Smooth muscle cell (in vitro differentiated cells): Measurements from ENCODE around the gene TSHZ2. TPM values are rescaled to one million over a fixed set of nuclear protein-coding genes. Genes with fewer than 3 reads are reported as not detected.

Experiments used
- DNase-seq: peaks from one replicate; lab custom pipeline; 2025; ENCODE audit not compliant: unreplicated experiment; lab: John Stamatoyannopoulos, UW
- H2AFZ ChIP-seq: fragments of 200-600 bp; sonication (generic); 2 replicates; pipeline ENCODE4 v1.6.0; 2016; ENCODE audit warnings: antibody characterized with exemption, low read depth, mild to moderate bottlenecking
- H3F3A ChIP-seq: fragments of 200-600 bp; sonication (generic); 2 replicates; pipeline ENCODE4 v1.6.0; 2017; ENCODE audit warnings: antibody characterized with exemption, low read depth
- H3K27ac ChIP-seq: fragments of 200-600 bp; sonication (generic); 2 replicates; pipeline ENCODE4 v1.5.1; 2016; ENCODE audit warnings: low read depth, mild to moderate bottlenecking
- H3K27me3 ChIP-seq: fragments of 200-600 bp; sonication (generic); 2 replicates; pipeline ENCODE4 v1.6.1; 2016; ENCODE audit warnings: low read depth, mild to moderate bottlenecking
- H3K36me3 ChIP-seq: fragments of 200-600 bp; sonication (generic); 2 replicates; pipeline ENCODE4 v1.5.1; 2016; ENCODE audit warnings: low read depth
- H3K4me1 ChIP-seq: fragments of 200-600 bp; sonication (generic); 2 replicates; pipeline ENCODE4 v1.5.1; 2016; ENCODE audit warnings: low read depth
- H3K4me2 ChIP-seq: fragments of 200-600 bp; sonication (generic); 2 replicates; pipeline ENCODE4 v1.6.0; 2016; ENCODE audit warnings: mild to moderate bottlenecking
- H3K4me3 ChIP-seq: fragments of 200-600 bp; sonication (generic); 2 replicates; pipeline ENCODE4 v1.5.1; 2016; ENCODE audit warnings: mild to moderate bottlenecking
- H3K79me2 ChIP-seq: fragments of 200-600 bp; sonication (generic); 2 replicates; pipeline ENCODE4 v1.6.0; 2016; ENCODE audit warnings: low read depth, mild to moderate bottlenecking
- H3K9ac ChIP-seq: fragments of 200-600 bp; sonication (generic); 2 replicates; pipeline ENCODE4 v1.6.0; 2016; ENCODE audit warnings: low read depth
- H3K9me3 ChIP-seq: fragments of 200-600 bp; sonication (generic); replicated peaks from 2 replicates; pipeline ENCODE4 v1.5.1; 2016; ENCODE audit warnings: low read depth
- H4K20me1 ChIP-seq: fragments of 200-600 bp; sonication (generic); 2 replicates; pipeline ENCODE4 v1.6.0; 2016; ENCODE audit warnings: low read depth
- WGBS: methylation state at CpG from one replicate; pipeline ENCODE4 v1.1.7; 2016; ENCODE audit warnings: low lambda C conversion rate; 5-methylcytosine and 5-hydroxymethylcytosine counted together
- polyA plus RNA-seq: library from polyadenylated mRNA; unstranded; fragments of >200 nt; fragmentation: Nextera tagmentation; extraction: Ambion mirVana; gene quantifications from 2 replicates; pipeline ENCODE4 v1.2.1, GENCODE V29; 2016
- total RNA-seq: library from RNA; depleted of rRNA; stranded (reverse); fragments of >200 nt; gene quantifications from 2 replicates; pipeline ENCODE4 v1.2.3, GENCODE V29; 2014
- TF ChIP-seq, protein P1 (sequence below): fragments of 200-600 bp; sonication (generic); IDR thresholded peaks from 2 replicates; pipeline ENCODE4 v1.5.1; 2017; ENCODE audit warnings: borderline replicate concordance, mild to moderate bottlenecking, antibody characterized with exemption; ENCODE audit not compliant: insufficient read depth, poor library complexity, severe bottlenecking

Gene TSHZ2
- total and polyA plus RNA-seq, 2 experiments from 2014 or later, result 4.8 to 6.6 TPM

DNA sequence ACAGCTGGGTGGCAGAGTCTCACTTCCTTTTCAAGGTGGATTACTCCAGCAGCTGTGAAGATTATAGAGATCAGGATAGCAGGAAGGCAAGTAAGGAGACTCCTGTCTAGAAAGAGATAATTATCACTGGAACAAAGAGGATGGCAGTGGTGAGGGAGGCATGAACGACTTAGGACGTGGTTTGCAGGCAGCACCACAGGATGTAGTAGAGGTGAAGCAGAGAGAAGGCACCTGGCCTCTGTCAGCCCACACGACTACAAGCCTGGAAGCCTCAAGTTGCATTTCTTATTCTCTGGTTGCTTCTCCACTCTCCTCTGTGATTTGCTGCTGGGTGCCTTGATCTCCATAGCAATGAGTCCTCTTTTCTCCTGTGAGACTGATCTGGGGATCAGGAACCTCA is 62.7 kb downstream of the TSHZ2 start:
- H2AFZ ChIP-seq, result no peak overlapping the region
- H3K9me3 ChIP-seq, result no peaks in the 10 kb centered on the region

DNA sequence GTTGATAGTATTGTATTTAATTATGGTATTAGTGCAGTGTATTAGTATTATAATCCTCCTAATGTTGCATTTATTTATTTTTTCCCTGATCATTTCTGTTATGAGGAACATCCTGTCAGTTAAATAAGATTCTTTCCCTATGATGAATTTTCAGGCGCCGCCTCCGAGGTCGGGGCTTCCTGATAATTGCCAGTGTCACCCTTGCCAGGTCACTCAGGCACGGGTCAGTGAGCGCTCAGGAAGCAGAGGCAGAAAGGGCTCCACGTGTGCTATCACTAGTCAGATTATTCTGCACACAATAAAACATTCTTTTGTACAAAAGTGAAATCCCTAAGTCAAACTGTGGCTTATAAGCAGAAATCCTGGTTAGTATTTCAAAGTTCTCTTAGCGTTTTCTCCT is 64.8 kb downstream of the TSHZ2 start:
- Histone ChIP-seq H3K36me3 (no peaks in the 10 kb centered on the region), H3K79me2 (peaks cover 5% of the 10 kb centered on the region), H3K27ac (no peak overlapping the region), H3K9me3 (no peaks in the 10 kb centered on the region), H3K9ac (no peak overlapping the region), H3K4me1 (peaks cover 19% of the 10 kb centered on the region), H3K4me2 (peak overlapping the region; percentile 46), H3K4me3 (no peak overlapping the region), H3F3A (no peaks in the 10 kb centered on the region), H2AFZ (no peak overlapping the region), H3K27me3 (no peaks in the 10 kb centered on the region), H4K20me1 (no peaks in the 10 kb centered on the region)
- 76% methylated on average over 8 of the region's 8 CpGs for WGBS
- DNase-seq, result no peak
- TF ChIP-seq, protein P1, sequence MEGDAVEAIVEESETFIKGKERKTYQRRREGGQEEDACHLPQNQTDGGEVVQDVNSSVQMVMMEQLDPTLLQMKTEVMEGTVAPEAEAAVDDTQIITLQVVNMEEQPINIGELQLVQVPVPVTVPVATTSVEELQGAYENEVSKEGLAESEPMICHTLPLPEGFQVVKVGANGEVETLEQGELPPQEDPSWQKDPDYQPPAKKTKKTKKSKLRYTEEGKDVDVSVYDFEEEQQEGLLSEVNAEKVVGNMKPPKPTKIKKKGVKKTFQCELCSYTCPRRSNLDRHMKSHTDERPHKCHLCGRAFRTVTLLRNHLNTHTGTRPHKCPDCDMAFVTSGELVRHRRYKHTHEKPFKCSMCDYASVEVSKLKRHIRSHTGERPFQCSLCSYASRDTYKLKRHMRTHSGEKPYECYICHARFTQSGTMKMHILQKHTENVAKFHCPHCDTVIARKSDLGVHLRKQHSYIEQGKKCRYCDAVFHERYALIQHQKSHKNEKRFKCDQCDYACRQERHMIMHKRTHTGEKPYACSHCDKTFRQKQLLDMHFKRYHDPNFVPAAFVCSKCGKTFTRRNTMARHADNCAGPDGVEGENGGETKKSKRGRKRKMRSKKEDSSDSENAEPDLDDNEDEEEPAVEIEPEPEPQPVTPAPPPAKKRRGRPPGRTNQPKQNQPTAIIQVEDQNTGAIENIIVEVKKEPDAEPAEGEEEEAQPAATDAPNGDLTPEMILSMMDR, result no peak

More for the DNA sequence above, 62.7 kb downstream of the TSHZ2 start:
- H3K27ac ChIP-seq, result no peak overlapping the region
- H3F3A ChIP-seq, result no peaks in the 10 kb centered on the region
- no peak overlapping the region for H3K4me2 ChIP-seq
- TF ChIP-seq, protein P1, result no peak
- H3K79me2 ChIP-seq, result peaks cover 5% of the 10 kb centered on the region
- no peaks in the 10 kb centered on the region for H3K27me3 ChIP-seq
- H3K4me1 ChIP-seq, result peaks cover 19% of the 10 kb centered on the region
- H3K4me3 ChIP-seq, result no peak overlapping the region
- no peak for DNase-seq
- 33% methylated on average over 3 of the region's 3 CpGs for WGBS
- no peaks in the 10 kb centered on the region for H4K20me1 ChIP-seq
- no peak overlapping the region for H3K9ac ChIP-seq
- H3K36me3 ChIP-seq, result no peaks in the 10 kb centered on the region

GRCh38 chr20:53037621-53038020 is 65.5 kb downstream of the TSHZ2 start:
- Histone ChIP-seq H3K79me2 (peaks cover 5% of the 10 kb centered on the region), H3K4me2 (no peak overlapping the region), H3K4me3 (no peak overlapping the region), H2AFZ (no peak overlapping the region), H3K9ac (no peak overlapping the region), H4K20me1 (no peaks in the 10 kb centered on the region), H3K4me1 (peaks cover 14% of the 10 kb centered on the region), H3K36me3 (no peaks in the 10 kb centered on the region), H3K27me3 (no peaks in the 10 kb centered on the region), H3K9me3 (no peaks in the 10 kb centered on the region), H3F3A (no peaks in the 10 kb centered on the region), H3K27ac (no peak overlapping the region)
- DNase-seq, result no peak
- WGBS, result 94% methylated on average over 10 of the region's 10 CpGs
- TF ChIP-seq, protein P1, result no peak

DNA sequence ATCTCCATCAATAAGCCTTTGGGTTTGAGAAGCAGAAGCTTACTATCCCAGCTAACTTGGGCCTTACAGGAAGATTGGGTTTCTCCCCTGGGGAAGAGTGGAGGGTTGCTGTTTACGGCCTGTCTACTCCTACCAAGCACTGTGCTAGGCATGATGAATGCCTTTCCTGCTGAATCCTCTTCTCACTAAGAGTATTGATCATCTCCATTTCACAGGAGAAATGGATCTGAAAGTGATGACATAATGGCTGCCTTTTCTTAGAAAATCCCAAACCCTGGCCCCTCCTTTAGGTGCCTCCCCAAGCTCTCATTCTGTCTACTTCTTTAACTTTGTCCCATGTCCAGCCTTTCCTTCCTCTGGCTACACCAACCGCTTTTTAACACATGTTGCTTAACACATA is 66.1 kb downstream of the TSHZ2 start:
- peaks cover 14% of the 10 kb centered on the region for H3K4me1 ChIP-seq
- no peak overlapping the region for H3K4me3 ChIP-seq
- WGBS, result 97% methylated on average over 2 of the region's 2 CpGs
- H3K36me3 ChIP-seq, result no peaks in the 10 kb centered on the region
- no peaks in the 10 kb centered on the region for H4K20me1 ChIP-seq
- no peaks in the 10 kb centered on the region for H3F3A ChIP-seq
- H2AFZ ChIP-seq, result no peak overlapping the region
- no peak for DNase-seq
- H3K9ac ChIP-seq, result no peak overlapping the region
- no peak overlapping the region for H3K27ac ChIP-seq
- H3K4me2 ChIP-seq, result no peak overlapping the region
- TF ChIP-seq, protein P1, result no peak
- H3K9me3 ChIP-seq, result no peaks in the 10 kb centered on the region
- no peaks in the 10 kb centered on the region for H3K27me3 ChIP-seq
- H3K79me2 ChIP-seq, result peaks cover 5% of the 10 kb centered on the region
